HG03196 (cell line): Measurements from ENCODE around the gene PRKRIP1.
"Not testable (repeated sequence)": the region's sequence is repeated elsewhere in the genome, so short reads cannot be mapped to it uniquely, and the experiment has no call there.

Source experiments
- ATAC-seq: cut with Tn5 transposase; IDR thresholded peaks from one replicate; pipeline ENCODE4 v1.9.1; 2021; ENCODE audit not compliant: unreplicated experiment

The PRKRIP1 gene, protein sequence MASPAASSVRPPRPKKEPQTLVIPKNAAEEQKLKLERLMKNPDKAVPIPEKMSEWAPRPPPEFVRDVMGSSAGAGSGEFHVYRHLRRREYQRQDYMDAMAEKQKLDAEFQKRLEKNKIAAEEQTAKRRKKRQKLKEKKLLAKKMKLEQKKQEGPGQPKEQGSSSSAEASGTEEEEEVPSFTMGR

DNA sequence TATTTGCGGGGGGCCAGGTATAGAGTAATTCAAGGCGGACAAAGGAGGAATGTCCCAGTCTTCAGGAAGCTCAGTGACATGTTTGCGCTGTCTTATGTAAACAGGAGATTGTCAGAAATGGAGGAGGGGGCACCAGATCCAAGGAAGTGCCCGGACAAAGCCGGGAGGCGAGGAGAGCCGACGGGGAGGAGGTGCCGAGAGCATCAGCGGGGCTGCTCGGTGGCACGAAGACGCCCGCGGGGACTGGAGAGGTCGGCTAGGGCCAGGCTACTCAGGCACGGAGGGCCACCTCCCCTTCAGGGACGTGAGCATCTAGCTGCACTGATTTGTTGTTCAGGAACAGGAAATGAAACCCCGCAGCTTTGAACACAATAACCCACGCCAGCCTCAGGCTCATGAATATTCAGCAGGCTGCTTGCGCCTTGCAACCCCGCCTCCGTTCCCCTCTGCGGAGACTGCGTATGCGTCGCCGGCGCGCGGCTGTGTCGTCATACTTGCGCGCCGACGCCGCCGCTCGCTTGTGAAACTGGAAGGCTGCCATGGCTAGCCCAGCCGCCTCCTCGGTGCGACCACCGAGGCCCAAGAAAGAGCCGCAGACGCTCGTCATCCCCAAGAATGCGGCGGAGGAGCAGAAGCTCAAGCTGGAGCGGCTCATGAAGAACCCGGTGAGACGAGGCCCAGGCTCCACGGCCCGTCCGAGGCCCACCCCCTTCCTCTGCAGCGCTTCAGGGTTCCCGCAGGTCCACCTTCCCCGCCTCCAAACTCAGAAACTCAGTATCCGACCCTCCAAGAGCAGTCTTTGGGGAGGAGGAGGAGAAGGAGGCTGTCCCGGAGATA lies at the start of gene PRKRIP1:
Gene PRKRIP1, plus strand, starts transcription at position 491 of the 837 bp plus-strand sequence. Its CDS starts 49 bp downstream, at position 540.
- ATAC-seq: peak; percentile 98

DNA sequence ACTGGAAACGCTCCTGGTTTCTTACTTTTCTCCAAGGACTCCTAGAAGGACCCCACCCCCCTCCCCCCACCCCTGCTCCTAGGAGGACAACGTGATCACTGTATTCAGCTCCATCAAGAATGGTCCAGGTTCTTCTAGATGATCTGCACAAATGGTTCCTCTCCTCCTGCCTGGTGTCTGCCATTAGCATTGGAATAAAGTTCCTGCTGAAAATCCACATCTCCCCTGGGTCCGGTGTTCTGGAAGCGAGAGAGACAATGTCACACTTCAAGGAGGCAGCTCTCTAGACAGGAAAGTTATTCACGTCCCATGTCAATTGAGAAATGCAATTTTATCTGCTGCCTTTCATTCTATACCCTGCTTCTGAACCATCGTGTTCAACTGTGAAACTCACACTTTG lies 49.2 kb upstream of the PRKRIP1 start:
- not testable (repeated sequence) for ATAC-seq

DNA sequence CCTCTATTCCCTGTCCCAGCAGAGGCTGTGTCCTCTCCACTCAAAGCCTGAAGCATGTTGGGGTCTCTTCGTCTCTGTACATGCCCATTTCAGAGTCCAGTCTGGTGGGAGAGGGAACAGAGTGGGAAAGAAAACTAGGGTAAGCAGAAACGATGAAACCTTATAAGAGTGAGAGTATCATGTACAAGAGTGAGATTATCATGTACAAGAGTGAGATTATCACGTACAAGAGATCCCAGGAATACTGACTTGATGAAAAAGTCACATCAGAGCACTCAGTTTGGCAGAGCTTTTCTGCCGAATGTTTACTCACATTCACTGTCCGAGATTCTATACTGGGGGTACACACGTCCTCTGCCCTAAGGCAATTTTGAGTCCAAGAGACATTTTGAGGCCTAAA lies 39.8 kb upstream of the PRKRIP1 start, which contains the start of gene SPDYE6:
Gene SPDYE6, minus strand, starts transcription at position 101 of the 400 bp plus-strand sequence. CDS start 421 bp downstream, outside the sequence.
- not testable (repeated sequence) for ATAC-seq

DNA sequence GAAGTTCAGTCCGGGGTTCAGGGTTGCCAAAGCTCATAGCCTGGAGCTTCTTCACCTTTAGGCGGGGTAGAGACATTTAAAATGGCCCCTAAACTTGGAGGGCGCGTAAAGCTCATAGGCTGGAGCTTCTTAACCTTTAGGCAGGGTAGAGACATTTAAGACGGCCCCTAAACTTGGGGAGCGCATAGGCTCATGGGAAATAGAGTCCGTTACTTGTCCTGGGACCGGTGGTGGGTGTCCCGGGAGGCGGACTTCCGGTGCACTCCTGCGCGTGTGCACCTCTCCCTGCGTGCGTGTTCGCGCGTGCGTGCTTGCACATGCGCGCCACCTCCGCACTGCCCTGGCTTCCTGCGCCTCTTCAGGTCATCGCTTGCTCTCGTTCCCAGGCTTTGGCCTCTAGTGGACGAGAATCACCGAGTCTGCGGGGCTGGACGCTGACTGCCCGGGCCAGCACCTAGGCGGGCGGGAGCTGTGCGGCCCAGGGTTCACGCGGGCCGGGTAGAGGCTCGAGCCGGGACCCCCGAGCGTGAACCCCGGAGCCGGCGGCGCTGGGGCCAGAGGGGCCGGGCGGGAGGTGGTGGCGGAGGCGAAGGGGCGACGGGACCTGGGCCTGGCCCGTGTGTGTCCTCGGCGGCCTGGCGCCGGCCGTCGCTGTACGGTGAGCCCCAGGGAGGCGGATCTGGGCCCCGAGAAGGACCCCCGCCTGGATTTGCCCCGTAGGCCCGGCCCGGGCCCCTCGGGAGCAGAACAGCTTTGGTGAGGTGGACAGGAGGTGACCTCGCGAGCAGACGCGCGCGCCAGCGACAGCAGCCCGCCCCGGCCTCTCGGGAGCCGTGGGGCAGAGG lies 32.4 kb upstream of the PRKRIP1 start:
- peak; percentile 98 for ATAC-seq

DNA sequence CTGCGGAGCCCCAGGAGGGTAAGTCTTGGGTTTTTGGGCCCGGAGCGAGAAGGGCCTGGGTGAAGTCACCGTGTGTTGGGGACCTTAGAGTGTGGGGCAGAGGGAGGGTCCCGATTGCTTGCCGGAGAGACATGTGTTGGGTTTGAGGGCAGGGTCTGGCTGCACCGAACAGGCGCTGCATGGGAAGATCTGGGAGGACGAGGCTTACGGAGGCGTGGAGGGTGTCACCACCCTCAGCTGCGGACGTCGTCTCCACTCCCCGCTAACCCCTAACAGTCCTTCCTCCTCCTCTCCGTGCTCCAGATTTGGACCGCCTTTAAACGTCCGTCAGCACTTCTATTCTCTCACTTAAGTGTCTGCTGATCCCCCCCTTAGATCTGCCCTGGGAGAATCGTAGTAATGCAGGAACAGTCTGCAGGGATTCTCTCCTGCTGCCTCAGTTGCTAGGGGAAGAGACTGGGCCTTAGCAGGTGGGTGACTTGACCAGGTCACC lies 31.7 kb upstream of the PRKRIP1 start:
- ATAC-seq: not testable (repeated sequence)

DNA sequence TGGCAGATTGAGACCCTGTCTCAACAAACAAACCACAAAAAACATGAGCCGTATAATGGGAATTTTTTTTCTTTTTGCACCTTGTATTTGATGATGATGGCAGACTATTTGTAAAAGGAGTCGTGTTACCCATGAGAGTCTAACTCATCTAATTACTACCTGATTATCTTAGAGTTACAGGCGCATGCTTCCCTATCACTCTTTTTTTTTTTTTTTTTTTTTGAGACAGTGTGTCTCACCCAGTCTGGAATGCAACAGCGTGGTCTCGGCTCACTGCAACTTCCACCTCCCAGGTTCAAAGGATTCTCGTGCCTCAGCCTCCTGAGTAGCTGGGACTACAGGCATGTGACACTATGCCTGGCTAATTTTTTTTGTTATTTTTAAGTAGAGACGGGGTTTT lies 30.8 kb upstream of the PRKRIP1 start:
- ATAC-seq: not testable (repeated sequence)

DNA sequence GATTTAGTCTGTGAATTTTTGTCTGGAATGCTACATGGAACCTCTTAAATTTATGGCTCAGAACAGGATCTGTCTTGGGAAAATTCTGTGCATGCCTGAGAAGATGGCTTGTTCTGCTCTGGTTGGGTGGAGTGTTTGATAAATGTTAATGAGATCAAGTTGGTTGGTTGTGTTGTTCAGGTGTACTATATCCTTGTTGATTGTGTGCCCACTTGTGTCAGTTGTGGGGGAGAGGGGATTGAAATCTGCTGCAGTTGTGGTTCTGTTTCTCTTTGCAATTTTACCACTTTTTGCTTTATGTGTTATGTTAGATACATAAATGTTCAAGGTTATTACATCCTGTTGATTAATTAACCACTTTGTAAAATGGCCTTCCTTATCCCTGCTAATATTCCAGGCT lies 26.1 kb upstream of the PRKRIP1 start:
- not testable (repeated sequence) for ATAC-seq

DNA sequence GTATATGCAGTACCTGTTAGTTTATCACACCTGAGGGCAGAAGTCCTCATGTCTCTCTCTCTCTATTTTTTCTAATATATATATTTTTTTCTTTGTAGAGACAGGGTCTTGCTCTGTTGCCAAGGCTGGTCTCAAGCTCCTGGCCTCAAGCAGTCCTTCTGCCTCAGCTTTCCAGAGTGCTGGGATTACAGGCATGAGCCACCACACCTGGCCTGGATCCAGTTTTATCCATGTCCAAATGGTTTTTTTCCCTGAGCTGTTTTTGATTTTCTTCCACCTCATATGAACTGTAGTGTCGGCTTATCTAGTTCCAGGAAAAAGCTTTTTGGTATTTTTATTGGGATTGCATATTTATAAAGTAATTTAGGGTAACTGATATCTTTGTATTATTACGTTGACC lies 23.4 kb upstream of the PRKRIP1 start:
- ATAC-seq: not testable (repeated sequence)

DNA sequence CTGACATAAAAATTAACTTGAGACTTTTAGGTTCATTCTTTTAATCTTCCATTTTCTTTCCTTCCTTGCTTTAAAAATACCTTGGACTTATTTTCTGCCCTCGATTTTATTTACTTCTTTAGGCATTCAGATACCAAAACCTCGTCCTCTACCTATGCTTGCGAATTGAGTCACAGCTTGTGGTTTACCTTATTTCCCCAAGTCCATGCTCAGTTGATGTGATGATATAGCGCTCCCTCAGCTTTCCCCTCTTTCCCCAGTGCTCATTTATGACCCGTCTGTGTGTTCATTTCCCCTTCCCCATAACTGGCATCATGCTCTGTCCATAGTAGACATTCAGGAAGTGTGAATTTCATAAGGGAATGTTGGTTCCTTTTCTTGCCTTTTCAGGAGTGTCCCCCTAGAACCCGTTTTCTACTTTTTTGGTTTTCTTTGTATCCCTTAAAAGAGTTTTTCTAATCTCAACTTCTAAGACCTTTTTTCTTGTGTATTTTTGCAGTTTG lies 19.1 kb upstream of the PRKRIP1 start:
- no peak for ATAC-seq

DNA sequence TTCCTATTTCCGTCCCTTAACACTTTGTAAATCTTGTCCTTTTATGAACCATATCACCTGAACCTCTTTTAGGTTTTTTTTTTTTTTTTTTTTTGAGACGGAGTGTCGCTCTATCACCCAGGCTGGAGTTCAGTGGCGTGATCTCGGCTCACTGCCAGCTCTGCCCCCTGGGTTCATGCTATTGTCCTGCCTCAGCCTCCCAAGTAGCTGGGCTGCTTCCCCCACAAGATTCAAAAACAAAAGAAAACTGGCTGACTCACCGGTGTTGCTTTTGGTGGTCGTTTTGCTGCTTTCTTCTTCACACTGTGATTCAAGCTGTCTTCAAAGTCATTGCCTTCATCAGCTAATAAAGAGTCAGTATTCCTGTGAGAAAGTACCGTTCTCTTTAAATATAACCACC lies 15.3 kb upstream of the PRKRIP1 start:
- not testable (repeated sequence) for ATAC-seq

DNA sequence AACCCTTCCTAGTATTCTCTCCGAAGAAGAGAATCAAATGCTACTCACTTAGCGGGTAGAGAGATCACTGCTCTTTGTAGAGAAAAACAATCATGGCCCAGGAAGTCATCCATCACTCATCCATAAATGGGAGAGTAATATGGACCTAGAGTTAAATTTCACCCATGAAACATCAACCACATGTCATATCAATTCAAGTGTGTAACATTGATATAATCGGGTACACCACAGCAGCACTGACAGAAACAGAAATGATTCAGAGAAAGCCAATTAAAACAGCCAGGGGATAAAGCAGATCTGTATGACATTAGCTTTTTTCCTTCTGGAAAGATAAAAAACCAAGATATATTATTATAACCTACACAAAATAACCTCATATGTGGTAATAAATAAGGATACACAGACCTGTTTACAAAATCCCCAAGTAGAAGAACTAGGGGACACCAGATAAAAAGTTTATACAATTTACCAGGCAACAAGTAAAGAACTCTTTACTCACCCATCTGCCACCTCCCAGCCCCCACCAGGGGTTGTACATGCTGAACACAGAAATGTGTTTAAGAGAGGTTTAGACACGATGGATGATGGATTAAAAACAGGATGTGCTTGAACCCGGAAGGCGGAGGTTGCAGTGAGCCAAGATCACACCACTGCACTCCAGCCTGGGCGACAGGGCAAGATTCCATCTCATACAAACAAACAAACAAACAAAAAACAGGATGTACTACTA lies 14.3 kb upstream of the PRKRIP1 start:
- not testable (repeated sequence) for ATAC-seq

DNA sequence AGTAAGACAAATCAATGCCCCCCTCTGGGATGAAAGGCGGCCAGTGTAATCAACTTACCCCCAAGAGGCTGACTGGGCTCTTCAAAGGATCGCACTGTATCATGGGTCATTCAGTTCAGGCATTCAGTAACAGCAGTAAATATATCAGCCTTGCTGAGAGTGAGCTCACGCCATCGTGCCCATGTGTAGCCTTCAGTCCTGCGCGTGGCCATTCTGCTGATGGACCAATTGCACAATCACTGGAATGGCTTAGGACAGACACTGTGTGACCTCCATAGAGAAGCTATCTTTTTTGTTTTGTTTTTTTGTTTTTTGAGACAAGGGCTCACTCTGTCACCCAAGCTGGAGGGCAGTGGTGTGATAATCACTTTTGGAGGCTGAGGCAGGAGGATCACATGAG lies 9.1 kb upstream of the PRKRIP1 start:
- ATAC-seq: no peak

DNA sequence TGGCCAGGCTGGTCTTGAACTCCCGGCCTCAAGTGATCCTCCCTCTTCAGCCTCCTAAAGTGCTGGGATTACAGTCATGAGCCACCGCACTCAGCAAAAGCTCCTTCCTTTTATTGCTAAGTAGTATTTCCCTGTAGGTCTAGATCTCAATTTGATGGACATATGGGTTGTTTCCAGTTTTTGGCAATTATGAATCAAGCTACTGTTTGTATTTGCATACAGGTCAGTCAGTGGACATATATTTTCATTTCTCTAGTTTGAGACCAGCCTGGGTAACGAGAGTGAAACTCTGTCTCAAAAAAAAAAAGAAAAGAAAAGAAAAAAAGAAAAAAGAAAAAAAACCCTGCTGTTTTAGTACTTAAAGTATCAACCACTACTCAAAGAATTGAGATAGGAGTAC lies 6.4 kb upstream of the PRKRIP1 start:
- ATAC-seq: no peak

DNA sequence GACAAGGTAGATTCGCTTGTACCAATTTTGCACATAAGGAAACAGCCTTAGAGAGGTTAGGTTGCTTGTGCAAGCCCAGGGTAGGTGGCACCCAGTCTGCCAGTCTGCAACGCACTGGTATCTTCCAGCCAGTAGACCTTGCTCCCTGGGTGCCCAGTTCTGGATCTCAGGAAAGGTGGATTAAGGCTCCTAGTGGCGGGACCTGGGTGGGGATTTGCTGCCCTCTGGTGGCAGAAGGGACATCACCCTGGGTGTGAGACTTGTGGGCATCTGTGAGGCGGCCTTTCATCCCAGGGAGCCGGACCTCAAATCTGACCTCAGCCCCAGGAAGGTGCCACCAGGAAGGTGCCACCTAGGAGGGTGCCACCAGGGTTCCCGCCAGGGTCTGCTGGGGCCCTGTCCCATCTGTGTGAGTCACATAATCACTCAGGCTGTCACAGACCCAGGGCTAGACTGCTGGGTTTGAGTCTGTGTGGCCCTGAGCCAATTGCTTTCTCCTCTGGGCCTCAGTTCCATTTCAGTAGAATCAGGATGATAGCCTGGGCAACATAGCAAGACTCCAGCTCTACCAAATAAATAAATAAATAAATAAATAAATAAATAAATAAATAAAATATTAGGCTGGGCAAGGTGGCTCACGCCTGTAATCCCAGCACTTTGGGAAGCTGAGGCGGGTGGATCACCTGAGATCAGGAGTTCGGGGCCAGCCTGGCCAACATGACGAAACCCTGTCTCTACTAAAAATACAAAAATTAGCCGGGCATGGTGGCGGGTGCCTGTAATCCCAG lies 5.3 kb upstream of the PRKRIP1 start:
- ATAC-seq: no peak

DNA sequence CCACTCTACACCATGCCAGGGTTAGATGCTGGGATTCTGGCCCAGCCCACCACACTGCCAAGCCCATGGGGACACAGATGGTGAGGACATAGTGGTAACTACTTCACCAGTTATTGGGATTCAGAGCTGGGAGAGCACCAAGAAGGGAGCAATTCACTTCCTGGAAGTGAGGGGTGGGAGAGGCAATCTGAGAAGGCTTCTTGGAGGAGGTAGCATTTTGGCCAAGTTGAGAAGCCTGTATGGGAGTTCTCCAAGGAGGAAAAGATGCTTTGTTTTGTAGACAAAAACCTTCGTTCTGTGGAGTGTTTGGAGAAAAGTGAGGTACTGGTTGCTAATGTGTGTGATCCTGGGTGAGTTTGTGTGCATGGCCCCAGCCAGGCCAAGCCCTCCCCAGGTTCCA lies 3.8 kb upstream of the PRKRIP1 start:
- ATAC-seq: no peak

DNA sequence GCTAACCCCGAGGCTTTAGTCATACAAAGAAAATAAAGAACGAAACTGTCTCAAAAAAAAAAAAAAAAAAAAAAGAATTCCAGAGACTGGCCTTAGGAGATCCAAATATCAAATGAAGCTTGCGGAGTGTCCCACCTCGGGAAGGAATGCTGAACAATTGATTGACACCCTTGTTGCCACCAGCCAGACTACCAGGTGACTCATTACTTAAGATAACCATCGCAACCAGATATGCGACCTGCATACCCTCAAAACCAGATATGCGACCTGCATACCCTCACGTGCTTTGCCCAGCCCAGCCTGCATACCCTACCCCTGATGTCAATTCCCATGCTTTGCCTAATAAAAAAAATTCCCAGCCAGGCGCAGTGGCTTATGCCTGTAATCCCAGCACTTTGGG lies 2.7 kb upstream of the PRKRIP1 start:
- ATAC-seq: no peak

DNA sequence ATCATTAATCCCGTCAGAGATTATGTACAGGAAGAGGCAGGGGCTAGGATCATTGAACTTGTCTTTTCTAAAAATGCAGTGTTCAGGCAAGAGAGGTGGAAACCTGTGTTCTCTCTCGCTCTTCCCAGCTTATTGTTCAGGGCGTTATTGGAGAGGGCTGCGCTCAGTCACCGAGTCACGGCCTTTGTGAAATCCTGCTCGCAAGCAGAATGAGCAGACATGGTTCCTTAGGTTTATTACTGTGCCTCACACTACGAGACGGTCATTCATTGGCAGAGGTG lies 631 bp upstream of the PRKRIP1 start:
- ATAC-seq: no peak

DNA sequence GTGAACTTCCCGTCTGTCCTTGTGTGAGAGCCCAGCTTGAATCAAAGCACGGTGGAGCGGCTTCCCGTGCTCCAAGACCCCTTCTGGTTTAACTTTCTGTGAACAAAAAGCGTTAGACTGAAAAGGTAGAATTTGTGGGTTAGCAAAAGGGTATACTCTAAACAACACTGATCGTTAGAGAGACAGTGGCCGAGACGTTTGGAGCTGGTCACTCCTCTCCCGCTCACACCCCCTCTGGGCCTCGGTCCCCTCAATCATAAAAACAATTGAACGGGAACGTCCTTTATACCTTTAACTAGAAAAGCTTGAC lies 502 bp downstream of the PRKRIP1 start:
- ATAC-seq: no peak

DNA sequence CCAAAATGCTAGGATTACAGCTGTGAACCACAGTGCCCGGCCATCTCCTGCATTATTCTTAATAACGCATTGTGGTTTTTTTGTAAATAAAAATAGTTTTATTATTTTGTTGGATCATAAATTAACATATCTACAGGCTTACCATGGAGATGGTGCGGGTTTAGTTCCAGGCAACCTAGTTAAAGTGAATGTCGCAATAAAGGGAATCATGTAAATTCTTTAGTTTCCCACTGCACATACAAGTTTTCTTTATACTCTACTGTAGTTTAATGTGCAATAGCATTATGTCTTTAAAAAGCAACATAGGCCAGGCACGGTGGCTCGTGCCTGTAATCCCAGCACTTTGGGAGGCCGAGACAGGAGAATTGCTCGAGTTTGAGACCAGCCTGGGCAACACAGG lies 2.4 kb downstream of the PRKRIP1 start:
- ATAC-seq: no peak

DNA sequence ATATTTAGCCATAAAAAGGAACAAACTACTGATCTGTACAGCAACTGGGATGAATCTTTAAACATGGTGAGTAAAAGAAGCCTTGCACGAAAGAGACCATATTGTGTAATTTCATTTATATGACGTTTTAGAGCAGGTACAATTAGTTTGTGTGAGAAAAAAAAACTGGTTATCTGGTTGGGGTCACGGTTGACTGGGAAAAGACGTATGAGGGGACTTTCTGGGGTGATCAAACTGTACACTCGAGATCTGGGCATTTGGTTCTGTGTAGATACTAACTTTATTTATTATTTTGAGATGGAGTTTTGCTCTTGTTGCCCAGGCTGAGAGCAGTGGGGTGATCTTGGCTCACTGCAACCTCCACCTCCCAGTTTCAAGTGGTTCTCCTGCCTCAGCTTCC lies 4.2 kb downstream of the PRKRIP1 start:
- no peak for ATAC-seq
